T-helper 17 cell (primary cell): ENCODE measurements around the gene SDC1. TPM values are rescaled to one million over a fixed set of nuclear protein-coding genes. Genes with fewer than 3 reads are reported as not detected.

Experiments
- ATAC-seq: fragments of 150-1000 bp; cut with Tn5 transposase; 2 replicates; pipeline ENCODE4 v1.10.0; 2021; ENCODE audit warnings: mild to moderate bottlenecking, moderate library complexity
- DNase-seq, 3 donors: peaks; one replicate each; pipeline versions ENCODE4 v3.0.0 to v3.0.0-alpha.2; 2020 to 2021
- H3K9me3 ChIP-seq: one replicate; pipeline ENCODE4 v1.7.0; 2013; ENCODE audit warnings: low read length, mild to moderate bottlenecking; ENCODE audit not compliant: control insufficient read depth, poor library complexity, severe bottlenecking
- H3K27ac Mint-ChIP-seq: one replicate; pipeline ENCODE4 v1.8.0; 2022; ENCODE audit warnings: mild to moderate bottlenecking, moderate library complexity, mixed read lengths
- H3K27me3 Mint-ChIP-seq: one replicate; pipeline ENCODE4 v1.8.0; 2022; ENCODE audit warnings: mixed read lengths
- H3K36me3 Mint-ChIP-seq: one replicate; pipeline ENCODE4 v1.8.0; 2022; ENCODE audit warnings: low read depth, mixed read lengths
- H3K4me1 Mint-ChIP-seq: one replicate; pipeline ENCODE4 v1.8.0; 2022; ENCODE audit warnings: mild to moderate bottlenecking, mixed read lengths
- H3K4me3 Mint-ChIP-seq: one replicate; pipeline ENCODE4 v1.8.0; 2022; ENCODE audit warnings: mild to moderate bottlenecking, moderate library complexity, mixed read lengths
- total RNA-seq, 4 donors: library from RNA in 2 of 4; stranded (reverse) in 2 of 4; gene quantifications; one replicate each; pipeline ENCODE4 v1.2.3 and lab custom pipeline; 2022 to 2026

The SDC1 gene
- total RNA-seq, 2 donors from 2014 or later, result not detected

DNA sequence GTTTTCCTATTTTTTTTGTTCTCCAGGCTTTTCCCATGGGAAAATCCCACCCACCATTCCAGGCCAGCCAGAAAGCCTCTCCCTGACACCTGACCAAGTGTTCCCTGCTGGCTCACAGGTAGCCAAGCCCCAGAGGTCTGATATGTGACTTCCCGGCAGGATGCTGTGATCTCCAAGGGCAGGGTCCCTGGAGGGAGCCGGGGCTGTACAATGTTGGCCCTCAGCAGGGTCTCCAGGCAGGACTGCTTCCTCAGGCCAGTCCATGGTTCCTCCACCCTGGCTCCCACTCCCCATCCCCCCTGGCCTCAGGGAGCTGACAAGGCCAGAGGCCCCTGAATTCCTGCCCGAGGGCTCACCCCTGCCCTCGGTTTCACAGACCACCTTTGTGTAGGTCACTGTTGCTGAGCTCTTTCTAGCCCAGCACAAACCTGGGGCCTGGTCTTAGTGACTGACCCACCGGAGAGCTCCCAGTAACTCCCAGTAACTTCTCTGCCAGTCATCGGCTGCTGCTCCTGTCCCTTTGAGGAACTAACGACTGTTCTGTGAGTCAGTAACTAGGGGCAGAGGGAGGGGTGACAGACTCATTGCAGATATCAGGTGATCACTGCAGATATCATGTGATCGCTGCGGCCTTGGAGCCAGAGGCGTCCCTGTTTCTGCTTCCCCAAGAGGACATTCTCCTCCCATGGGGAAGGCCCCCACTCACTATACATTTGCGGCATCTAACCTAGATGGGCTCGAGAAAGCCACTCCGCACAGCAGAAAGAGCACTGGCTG lies 38.7 kb downstream of the SDC1 start:
- no peak overlapping the region for H3K27ac Mint-ChIP-seq
- H3K4me1 Mint-ChIP-seq, result peaks cover 4% of the 10 kb centered on the region
- H3K27me3 Mint-ChIP-seq, result peaks cover 29% of the 10 kb centered on the region
- DNase-seq (no peak), ATAC-seq (peak; percentile 44)
- no peak overlapping the region for H3K4me3 Mint-ChIP-seq
- no peaks in the 10 kb centered on the region for H3K9me3 ChIP-seq
- no peaks in the 10 kb centered on the region for H3K36me3 Mint-ChIP-seq

DNA sequence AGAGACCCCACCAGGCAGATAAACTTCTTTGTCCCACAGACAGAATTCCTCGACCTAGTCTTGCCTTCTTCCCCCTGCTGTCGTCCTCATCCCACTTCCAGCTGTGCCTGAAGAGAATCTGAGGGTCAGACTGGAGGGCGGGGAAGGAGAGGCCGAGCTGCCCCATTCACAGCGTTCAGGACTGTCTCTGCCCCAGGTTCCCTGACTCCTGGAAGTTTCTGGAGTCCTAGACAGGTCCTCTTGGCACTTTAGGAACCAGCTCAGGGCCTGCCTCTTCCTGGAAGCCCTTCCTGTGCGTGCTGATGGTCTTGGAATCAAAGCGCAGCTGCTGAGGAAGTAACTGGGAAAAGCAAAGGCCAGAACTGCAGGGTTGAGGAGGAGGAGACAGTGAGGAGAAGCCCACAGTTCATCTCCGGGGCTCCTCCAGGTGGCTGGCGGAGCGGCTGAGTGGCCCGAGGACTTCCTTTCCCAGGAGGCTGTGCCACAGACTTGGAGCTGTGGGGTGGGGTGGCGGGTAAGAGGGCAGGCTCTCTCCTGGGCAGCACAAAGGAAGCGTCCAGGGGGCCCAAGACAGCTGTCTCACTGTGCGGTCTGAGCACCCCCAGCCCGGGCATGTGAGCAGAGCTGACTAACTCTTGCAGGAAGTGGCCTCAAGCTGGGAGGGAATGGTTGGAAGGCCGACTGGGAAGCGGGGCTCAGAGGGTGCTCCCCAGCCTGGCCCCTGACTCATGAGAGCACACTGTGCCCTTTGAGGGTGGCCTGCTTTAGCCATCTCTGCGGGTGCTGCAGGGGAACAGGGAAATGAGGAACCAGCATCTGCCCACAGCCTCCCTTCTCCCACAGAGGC lies 39.5 kb downstream of the SDC1 start:
- no peaks in the 10 kb centered on the region for H3K9me3 ChIP-seq
- no peaks in the 10 kb centered on the region for H3K36me3 Mint-ChIP-seq
- DNase-seq (no peak), ATAC-seq (no peak)
- no peak overlapping the region for H3K4me3 Mint-ChIP-seq
- H3K4me1 Mint-ChIP-seq, result peaks cover 4% of the 10 kb centered on the region
- H3K27me3 Mint-ChIP-seq, result peaks cover 29% of the 10 kb centered on the region
- H3K27ac Mint-ChIP-seq, result no peak overlapping the region

DNA sequence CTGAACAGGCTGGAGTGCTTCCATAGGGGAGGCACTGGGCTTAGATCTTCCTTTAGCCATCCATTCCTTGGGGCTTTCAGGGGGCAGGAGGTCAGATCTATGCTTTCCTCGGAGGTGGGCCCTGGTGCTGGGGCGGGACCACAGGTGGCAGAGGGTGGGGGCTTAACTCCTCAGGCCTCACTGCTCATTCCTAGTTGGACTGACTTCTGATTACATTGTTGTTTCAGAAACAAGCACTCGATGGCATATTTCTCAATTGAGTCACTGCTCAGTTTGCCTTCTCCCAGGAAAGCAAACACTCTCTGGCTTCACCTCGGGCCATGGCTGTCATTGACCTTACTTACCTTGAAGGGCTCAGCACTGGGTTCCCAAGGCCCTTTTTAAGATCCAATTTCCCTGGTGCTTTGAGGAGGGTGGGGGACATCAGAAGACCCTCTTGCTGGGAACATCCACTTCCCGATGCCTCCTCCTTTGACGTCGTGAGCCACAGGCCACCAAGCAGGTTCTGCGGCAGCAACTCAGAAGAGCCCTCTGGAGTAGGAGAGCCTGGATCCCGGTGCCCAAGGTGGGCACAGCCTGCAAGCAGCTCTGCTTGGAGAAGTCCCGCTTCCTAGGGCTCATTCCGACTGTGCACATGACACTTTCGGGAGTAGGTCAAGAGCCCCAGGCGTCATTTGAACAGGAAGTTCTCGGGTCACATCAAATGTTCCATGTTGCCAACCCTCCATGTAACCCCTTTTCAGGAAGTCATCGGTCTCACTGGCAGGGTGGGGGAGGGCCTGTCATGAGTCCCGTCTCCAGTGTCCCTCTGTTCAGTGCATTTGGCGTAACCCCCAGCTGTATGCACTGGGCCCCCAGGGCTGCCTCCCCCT lies 40.6 kb downstream of the SDC1 start:
- Mint-ChIP-seq H3K4me3 (no peak overlapping the region), H3K36me3 (no peaks in the 10 kb centered on the region), H3K27ac (no peak overlapping the region), H3K4me1 (peaks cover 2% of the 10 kb centered on the region), H3K27me3 (peaks cover 23% of the 10 kb centered on the region)
- no peak for DNase-seq
- ATAC-seq, result no peak
- no peaks in the 10 kb centered on the region for H3K9me3 ChIP-seq

DNA sequence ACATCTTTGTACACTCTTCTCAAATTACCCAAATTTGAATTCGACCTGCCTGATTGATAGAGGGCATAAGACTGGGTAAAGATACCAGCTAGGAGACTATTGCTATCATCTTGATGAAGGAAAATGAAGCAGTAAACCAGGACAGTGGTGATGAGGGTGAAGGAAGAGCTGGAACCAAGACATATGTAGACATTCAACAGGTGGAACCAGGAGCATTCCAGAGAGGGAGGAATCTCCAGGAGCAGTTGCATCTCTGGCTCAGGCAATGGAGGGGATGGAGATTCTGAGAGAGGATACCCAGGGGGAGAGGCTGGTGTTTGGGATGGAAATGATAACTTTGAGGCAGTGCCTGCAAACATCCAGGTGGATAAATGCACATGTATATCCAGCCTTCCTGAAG lies 41.6 kb downstream of the SDC1 start:
- DNase-seq (no peak), ATAC-seq (no peak)
- no peak overlapping the region for H3K4me3 Mint-ChIP-seq
- no peaks in the 10 kb centered on the region for H3K36me3 Mint-ChIP-seq
- peaks cover 20% of the 10 kb centered on the region for H3K27me3 Mint-ChIP-seq
- no peak overlapping the region for H3K27ac Mint-ChIP-seq
- peaks cover under 1% of the 10 kb centered on the region for H3K4me1 Mint-ChIP-seq
- no peaks in the 10 kb centered on the region for H3K9me3 ChIP-seq

DNA sequence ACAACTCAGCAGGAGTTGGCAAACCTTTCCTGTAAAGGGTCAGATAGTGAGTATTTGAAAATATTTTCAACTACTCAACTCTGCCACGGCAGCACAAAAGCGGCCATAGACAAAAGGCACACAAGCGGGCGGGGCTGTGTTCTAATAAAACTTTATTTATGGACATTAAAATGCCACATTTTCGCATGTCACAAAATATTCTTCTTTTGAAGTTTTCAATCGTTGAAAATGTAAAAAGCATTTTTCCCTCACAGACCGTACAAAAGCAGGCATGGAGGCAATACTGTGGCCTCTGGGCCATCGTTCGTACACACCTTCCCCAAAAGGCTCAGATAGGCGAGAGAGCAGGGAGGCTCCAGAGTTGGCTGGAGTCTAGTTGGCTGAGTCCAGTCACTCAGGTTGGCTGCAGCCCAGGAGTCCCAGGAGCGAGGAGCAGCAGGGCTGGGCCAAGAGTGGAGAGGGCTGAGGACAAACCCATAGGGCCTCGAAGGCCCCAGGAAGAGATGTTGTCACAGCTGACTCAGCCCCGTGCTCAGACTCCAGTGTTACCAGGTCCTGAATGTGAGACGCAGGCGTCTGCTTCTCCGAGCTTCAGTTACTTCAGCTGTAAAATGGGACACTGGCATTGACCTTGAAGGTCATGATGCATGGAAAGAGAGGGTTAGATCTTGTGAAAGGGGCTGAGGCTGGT lies 42.5 kb downstream of the SDC1 start:
- peaks cover 26% of the 10 kb centered on the region for H3K27me3 Mint-ChIP-seq
- DNase-seq, result no peak
- no peaks in the 10 kb centered on the region for H3K9me3 ChIP-seq
- no peaks in the 10 kb centered on the region for H3K36me3 Mint-ChIP-seq
- H3K4me3 Mint-ChIP-seq, result no peak overlapping the region
- ATAC-seq, result no peak
- H3K27ac Mint-ChIP-seq, result no peak overlapping the region
- H3K4me1 Mint-ChIP-seq, result no peaks in the 10 kb centered on the region

DNA sequence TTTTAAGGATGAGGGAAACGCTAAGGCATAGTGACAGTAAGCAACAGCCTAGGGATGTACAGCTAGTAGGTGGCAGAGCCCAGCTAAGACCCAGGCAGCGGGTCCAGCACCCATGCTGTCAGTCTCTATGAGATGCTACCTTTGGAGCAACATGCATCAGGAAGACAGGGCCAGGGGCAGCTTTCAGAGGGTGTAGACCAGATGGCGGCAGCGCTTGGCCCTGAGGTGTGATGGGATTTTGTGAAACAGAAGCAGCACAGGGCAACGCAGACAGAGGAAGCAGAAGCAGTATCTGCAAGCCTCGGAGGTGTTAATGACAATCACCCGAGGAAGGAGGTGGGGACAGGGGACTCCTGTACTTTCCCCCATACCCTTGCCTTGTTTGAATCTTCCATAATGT lies 43.2 kb downstream of the SDC1 start:
- H3K4me3 Mint-ChIP-seq, result no peak overlapping the region
- H3K27me3 Mint-ChIP-seq, result peaks cover 26% of the 10 kb centered on the region
- no peaks in the 10 kb centered on the region for H3K9me3 ChIP-seq
- H3K27ac Mint-ChIP-seq, result no peak overlapping the region
- no peak for ATAC-seq
- no peaks in the 10 kb centered on the region for H3K4me1 Mint-ChIP-seq
- no peaks in the 10 kb centered on the region for H3K36me3 Mint-ChIP-seq
- DNase-seq, result no peak

DNA sequence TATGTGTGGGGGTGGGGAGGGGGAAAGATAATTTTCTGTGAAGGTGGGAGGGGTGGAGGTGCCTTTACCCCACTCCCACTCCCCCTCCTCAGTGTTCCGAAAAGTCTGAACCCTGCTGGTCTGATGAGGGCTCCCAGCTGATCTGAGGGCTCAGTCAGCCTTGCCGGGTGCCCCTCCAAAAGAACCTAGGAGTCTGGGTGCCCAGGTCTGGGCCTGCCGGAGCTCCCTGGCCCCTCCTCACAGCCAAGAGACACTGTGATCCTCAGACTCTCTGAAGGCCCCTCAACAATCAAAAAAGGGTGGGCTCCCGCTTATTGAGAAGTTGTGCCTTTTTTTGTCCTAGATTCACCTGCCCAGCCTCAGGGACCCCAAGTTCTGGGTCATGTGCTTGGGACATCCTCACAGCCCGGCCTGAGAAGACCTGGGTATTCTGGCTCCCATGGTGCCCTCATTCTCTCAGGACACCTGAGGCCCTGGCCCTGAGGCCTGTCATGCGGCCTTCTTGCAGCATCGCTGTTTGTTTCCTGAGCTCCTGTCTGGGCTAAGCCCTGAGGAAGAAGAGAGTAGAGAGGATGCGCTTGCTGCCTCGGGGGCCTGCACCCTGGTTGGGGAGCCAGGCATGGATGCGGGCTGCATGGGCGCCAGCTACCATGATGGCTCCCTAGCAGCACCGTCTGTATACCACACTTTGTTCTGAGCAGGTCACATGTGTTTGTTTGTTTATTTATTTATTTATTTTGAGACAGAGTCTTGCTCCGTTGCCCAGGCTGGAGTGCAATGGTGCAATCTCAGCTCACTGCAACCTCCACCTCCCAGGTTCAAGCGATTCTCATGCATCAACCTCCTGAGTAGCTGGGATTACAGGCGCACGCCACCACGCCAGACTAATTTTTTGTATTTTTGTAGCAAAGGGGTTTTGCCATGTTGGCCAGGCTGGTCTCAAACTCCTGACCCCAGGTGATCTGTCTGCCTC lies 44.0 kb downstream of the SDC1 start:
- no peak overlapping the region for H3K4me3 Mint-ChIP-seq
- H3K9me3 ChIP-seq, result no peaks in the 10 kb centered on the region
- ATAC-seq (no peak), DNase-seq (no peak)
- H3K36me3 Mint-ChIP-seq, result no peaks in the 10 kb centered on the region
- H3K27ac Mint-ChIP-seq, result no peak overlapping the region
- H3K4me1 Mint-ChIP-seq, result no peaks in the 10 kb centered on the region
- H3K27me3 Mint-ChIP-seq, result peaks cover 27% of the 10 kb centered on the region

DNA sequence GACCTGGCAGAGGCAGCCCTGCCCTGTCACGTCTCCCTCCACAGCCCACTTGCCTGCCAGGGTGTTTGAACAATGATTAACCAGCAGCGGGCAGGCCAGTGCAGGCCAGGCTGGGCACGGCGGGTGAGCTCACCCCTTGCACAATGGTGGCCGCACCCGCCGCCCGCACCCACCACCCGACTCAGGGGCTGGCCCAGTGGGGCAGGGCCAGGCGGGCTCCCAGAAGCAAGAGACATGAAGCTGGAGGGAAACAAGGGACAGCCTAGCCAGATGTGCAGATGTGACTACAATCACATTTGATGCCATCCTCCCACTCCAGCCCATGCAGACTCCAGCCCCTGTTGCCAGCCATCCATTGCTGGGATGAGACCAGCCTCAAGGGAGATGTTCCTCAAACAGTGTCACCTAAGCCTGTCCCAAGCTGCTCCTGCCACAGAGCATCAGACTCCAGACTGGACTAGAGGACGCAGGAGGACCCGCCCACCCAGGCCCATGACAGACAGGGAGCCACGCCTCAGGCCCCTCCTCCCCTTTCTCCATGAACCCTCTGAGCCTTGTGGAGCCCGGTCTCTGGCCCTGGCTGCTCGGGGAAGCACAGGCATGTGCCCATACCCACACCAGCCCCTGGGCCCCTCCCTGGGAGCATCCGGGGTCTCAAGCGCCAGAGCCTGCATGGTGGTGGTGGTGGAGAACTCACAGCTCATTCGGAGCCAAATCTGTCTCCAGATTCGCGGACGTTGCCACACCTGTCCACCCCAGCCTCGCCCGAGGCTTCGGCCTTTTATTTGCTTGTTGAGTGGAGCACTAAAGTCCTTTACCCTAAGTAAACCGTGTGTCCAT lies 45.0 kb downstream of the SDC1 start:
- no peaks in the 10 kb centered on the region for H3K9me3 ChIP-seq
- Mint-ChIP-seq H3K27me3 (peaks cover 31% of the 10 kb centered on the region), H3K4me3 (no peak overlapping the region), H3K27ac (no peak overlapping the region), H3K4me1 (no peaks in the 10 kb centered on the region), H3K36me3 (no peaks in the 10 kb centered on the region)
- no peak for DNase-seq
- no peak for ATAC-seq

DNA sequence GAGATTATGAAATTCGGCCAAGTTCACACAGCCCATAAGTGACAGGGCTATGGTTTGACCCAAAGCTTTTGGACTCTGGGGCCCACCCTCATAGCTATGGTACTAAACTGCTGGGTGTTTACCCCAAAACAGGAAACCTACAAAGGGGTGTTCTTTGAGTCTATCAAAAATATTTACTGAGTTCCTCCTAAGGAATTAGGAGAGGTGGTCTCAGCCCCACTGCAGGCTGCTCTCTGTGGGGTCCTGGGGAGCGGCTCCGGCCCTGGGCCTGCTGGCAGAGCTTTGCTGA lies 45.5 kb downstream of the SDC1 start:
- DNase-seq (no peak), ATAC-seq (no peak)
- no peak overlapping the region for H3K4me3 Mint-ChIP-seq
- H3K36me3 Mint-ChIP-seq, result no peaks in the 10 kb centered on the region
- H3K4me1 Mint-ChIP-seq, result no peaks in the 10 kb centered on the region
- H3K27me3 Mint-ChIP-seq, result peaks cover 29% of the 10 kb centered on the region
- H3K27ac Mint-ChIP-seq, result no peak overlapping the region
- H3K9me3 ChIP-seq, result no peaks in the 10 kb centered on the region

DNA sequence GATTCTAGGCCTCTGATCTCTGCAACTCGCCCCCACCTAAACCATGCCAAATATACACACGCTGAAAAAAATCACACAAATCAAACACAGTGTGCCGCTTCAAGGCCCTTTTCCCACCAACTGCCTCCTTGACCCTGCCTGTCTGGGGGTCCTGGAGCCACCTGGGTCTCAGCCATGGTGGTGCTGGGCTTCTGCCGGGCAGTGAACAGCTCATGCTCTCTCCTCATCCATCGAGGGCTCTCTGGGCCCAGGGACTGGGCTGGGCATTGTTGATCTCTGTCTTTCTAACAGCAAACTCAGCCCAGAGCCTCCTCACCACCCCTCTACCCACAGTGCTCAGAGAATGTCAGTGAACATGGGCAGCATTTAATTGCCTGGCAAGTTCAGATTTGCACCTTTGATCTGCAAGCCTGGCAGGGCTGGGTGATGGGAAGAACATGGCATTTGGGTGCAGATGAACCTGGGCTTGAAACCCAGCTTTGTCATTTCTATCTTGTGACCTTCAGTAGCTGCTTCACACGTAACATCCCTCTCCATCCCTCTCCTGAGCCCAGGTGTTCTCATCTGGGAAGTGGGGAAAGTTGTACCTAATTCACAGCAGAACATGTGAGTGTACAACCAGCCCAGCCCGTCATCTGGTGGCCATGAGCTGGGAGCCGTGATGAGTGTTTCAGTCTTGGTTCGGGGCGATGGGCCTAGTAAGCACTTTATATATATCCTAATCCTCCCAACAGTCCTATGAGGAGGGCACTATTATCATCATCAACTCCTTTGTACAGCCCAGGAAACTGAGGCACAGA lies 46.1 kb downstream of the SDC1 start:
- no peaks in the 10 kb centered on the region for H3K36me3 Mint-ChIP-seq
- ATAC-seq, result no peak
- peaks cover 31% of the 10 kb centered on the region for H3K27me3 Mint-ChIP-seq
- no peak for DNase-seq
- H3K4me1 Mint-ChIP-seq, result no peaks in the 10 kb centered on the region
- peak overlapping the region; percentile 45 for H3K27ac Mint-ChIP-seq
- no peak overlapping the region for H3K4me3 Mint-ChIP-seq
- no peaks in the 10 kb centered on the region for H3K9me3 ChIP-seq

DNA sequence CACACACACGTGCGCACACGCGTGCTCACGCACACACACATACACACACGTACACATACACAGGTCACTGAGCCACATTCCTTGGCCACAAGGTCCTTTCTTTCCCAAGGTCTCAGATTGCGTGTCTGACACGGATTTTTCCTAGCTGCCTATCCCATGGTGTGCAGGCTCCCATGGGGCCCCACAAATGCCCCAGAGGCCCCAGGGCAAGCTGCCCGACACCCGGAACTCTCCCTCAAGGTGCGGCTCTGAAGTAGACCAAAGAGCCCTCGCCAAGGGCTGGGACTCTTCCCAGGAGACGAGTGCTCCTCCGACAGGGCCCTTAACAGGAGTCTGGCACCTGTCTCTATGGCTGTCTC lies 46.7 kb downstream of the SDC1 start:
- ATAC-seq, result no peak
- no peak for DNase-seq
- no peaks in the 10 kb centered on the region for H3K36me3 Mint-ChIP-seq
- H3K9me3 ChIP-seq, result no peaks in the 10 kb centered on the region
- no peak overlapping the region for H3K4me3 Mint-ChIP-seq
- H3K4me1 Mint-ChIP-seq, result no peaks in the 10 kb centered on the region
- H3K27ac Mint-ChIP-seq, result peak overlapping the region; percentile 45
- peaks cover 29% of the 10 kb centered on the region for H3K27me3 Mint-ChIP-seq
